DOHH2 (cell line): ENCODE measurements around the gene TEX264.
A peak's percentile ranks its signal among the peaks of the same experiment; 100 is the strongest.

Source experiments
- H3F3A ChIP-seq: fragments of 200-600 bp; sonication (generic), shearing (Covaris generic); 2 replicates; pipeline ENCODE4 v1.6.0; 2016; ENCODE audit warnings: antibody characterized with exemption, mild to moderate bottlenecking; ENCODE audit not compliant: control insufficient read depth, insufficient read depth
- H3K27ac ChIP-seq: fragments of 200-600 bp; sonication (generic); 2 replicates; pipeline ENCODE4 v1.5.1; 2014; ENCODE audit warnings: low read depth, mild to moderate bottlenecking, low read length, moderate library complexity
- H3K27me3 ChIP-seq: fragments of 200-600 bp; sonication (generic); 2 replicates; pipeline ENCODE4 v1.6.1; 2014; ENCODE audit warnings: mild to moderate bottlenecking, low read length, mixed read lengths; ENCODE audit not compliant: control insufficient read depth
- H3K36me3 ChIP-seq: fragments of 200-600 bp; sonication (generic); 2 replicates; pipeline ENCODE4 v1.6.1; 2014; ENCODE audit warnings: mild to moderate bottlenecking, low read length, moderate library complexity, mixed read lengths; ENCODE audit not compliant: control insufficient read depth
- H3K4me1 ChIP-seq: fragments of 200-600 bp; sonication (generic); 2 replicates; pipeline ENCODE4 v1.6.1; 2014; ENCODE audit warnings: mild to moderate bottlenecking, low read length, mixed read lengths; ENCODE audit not compliant: control insufficient read depth
- H3K4me2 ChIP-seq: fragments of 200-600 bp; sonication (generic); 2 replicates; pipeline ENCODE4 v1.6.0; 2014; ENCODE audit warnings: mild to moderate bottlenecking, low read length, moderate library complexity
- H3K4me3 ChIP-seq: fragments of 200-600 bp; sonication (generic); 2 replicates; pipeline ENCODE4 v1.5.1; 2014; ENCODE audit warnings: mild to moderate bottlenecking, low read length, mixed read lengths
- H3K79me2 ChIP-seq: fragments of 200-600 bp; sonication (generic); 2 replicates; pipeline ENCODE4 v1.6.1; 2014; ENCODE audit warnings: mild to moderate bottlenecking, low read length, mixed read lengths; ENCODE audit not compliant: control insufficient read depth
- H3K9me2 ChIP-seq: fragments of 200-600 bp; sonication (generic); replicated peaks from 2 replicates; pipeline ENCODE4 v1.6.1; 2014; ENCODE audit warnings: mild to moderate bottlenecking, low read length, mixed read lengths; ENCODE audit not compliant: control insufficient read depth
- H3K9me3 ChIP-seq: fragments of 200-600 bp; sonication (generic); 2 replicates; pipeline ENCODE4 v1.6.1; 2014; ENCODE audit warnings: antibody characterized with exemption, low read length, mixed read lengths; ENCODE audit not compliant: control insufficient read depth, insufficient read depth
- H4K20me1 ChIP-seq: fragments of 200-600 bp; sonication (generic); 2 replicates; pipeline ENCODE4 v1.6.0; 2014; ENCODE audit warnings: low read depth, mild to moderate bottlenecking, antibody characterized with exemption, low read length, moderate library complexity; ENCODE audit not compliant: control insufficient read depth, insufficient read depth
- CTCF ChIP-seq: fragments of 200-600 bp; sonication (generic); IDR thresholded peaks from one replicate; pipeline ENCODE4 v1.5.1; 2014; ENCODE audit warnings: antibody characterized with exemption, mild to moderate bottlenecking, low read depth, low read length; ENCODE audit not compliant: poor library complexity, severe bottlenecking
- EZH2phosphoT487 ChIP-seq: fragments of 200-600 bp; sonication (generic); IDR thresholded peaks from 2 replicates; pipeline ENCODE4 v1.6.1; 2017; ENCODE audit warnings: borderline replicate concordance, mild to moderate bottlenecking, antibody characterized with exemption, low read length, moderate library complexity, mixed read lengths

Gene TEX264

GRCh38 chr3:51630513-51630912 lies 40.5 kb upstream of the TEX264 start:
- H3K36me3 ChIP-seq, result peaks cover 46% of the 10 kb centered on the region
- H3K27me3 ChIP-seq, result no peaks in the 10 kb centered on the region
- no peak overlapping the region for H3K4me3 ChIP-seq
- H4K20me1 ChIP-seq, result no peaks in the 10 kb centered on the region
- no peaks in the 10 kb centered on the region for H3K79me2 ChIP-seq
- H3K4me2 ChIP-seq, result no peak overlapping the region
- H3K9me2 ChIP-seq, result no peaks in the 10 kb centered on the region
- no peaks in the 10 kb centered on the region for H3F3A ChIP-seq
- TF ChIP-seq CTCF (no peak), EZH2phosphoT487 (no peak)
- H3K4me1 ChIP-seq, result no peaks in the 10 kb centered on the region
- no peaks in the 10 kb centered on the region for H3K9me3 ChIP-seq
- no peak overlapping the region for H3K27ac ChIP-seq

DNA sequence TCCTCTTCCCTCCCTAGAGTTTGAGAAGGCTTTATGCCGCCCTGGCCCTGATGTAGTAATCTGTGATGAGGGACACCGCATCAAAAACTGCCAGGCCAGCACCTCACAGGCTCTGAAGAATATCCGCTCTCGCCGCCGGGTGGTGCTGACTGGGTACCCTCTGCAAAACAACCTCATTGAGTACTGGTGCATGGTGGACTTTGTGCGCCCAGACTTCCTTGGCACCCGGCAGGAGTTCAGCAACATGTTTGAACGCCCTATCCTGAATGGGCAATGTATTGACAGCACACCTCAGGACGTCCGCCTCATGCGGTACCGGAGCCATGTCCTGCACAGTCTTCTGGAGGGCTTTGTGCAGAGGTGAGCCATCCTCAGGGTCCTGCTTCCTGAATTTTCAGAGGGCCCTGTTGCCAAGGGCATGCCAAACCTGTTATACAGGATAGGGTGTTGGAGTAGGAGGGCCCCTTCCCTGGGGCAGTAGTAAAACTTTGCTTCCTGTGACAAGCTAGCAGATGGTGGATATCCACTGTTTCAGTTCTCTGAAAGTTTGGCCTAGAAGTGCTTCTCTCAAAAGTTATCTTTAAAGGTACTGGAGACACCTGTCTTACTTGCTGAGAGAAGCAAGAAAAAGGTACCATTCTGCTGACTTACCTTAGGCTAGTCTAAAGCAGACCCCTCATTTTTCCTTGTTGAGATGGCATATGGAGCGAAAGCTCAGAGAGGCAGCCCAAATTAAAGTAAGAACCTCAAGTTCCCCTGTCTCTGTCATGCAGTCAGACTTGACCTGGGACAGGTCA lies 33.7 kb upstream of the TEX264 start:
- no peaks in the 10 kb centered on the region for H3K4me1 ChIP-seq
- peaks cover 65% of the 10 kb centered on the region for H3K36me3 ChIP-seq
- no peaks in the 10 kb centered on the region for H3K79me2 ChIP-seq
- H3K4me3 ChIP-seq, result no peak overlapping the region
- H3F3A ChIP-seq, result no peaks in the 10 kb centered on the region
- H3K9me2 ChIP-seq, result no peaks in the 10 kb centered on the region
- H3K27me3 ChIP-seq, result no peaks in the 10 kb centered on the region
- no peak overlapping the region for H3K27ac ChIP-seq
- H3K4me2 ChIP-seq, result no peak overlapping the region
- TF ChIP-seq EZH2phosphoT487, result no peak
- no peak for TF ChIP-seq CTCF
- H4K20me1 ChIP-seq, result no peaks in the 10 kb centered on the region
- H3K9me3 ChIP-seq, result no peaks in the 10 kb centered on the region

- no peak overlapping the region for H3K4me3 ChIP-seq
- TF ChIP-seq EZH2phosphoT487 (no peak), CTCF (peak; percentile 94)
- H3K4me2 ChIP-seq, result no peak overlapping the region
- H3K9me3 ChIP-seq, result no peaks in the 10 kb centered on the region
- no peaks in the 10 kb centered on the region for H3K27me3 ChIP-seq
- H3K79me2 ChIP-seq, result no peaks in the 10 kb centered on the region
- no peaks in the 10 kb centered on the region for H3K4me1 ChIP-seq
- no peak overlapping the region for H3K27ac ChIP-seq
- H3K36me3 ChIP-seq, result peaks cover 71% of the 10 kb centered on the region
- no peaks in the 10 kb centered on the region for H3K9me2 ChIP-seq
- no peaks in the 10 kb centered on the region for H3F3A ChIP-seq
- no peaks in the 10 kb centered on the region for H4K20me1 ChIP-seq
Measured at GRCh38 chr3:51637941-51638471, 33.0 kb upstream of the TEX264 start.
